BLaER1 treated with 17β-estradiol and CSF1 and Interleukin-3, amounts not matched to agents 10 nM and 100 nM (cell line): ENCODE measurements around the gene PLSCR4.
"Not testable (repeated sequence)": the region's sequence is repeated elsewhere in the genome, so short reads cannot be mapped to it uniquely, and the experiment has no call there.

Experiments
- H3K27ac ChIP-seq, 11 experiments: shearing (Covaris generic); formaldehyde crosslinking; 2 replicates each; pipeline ENCODE4 v1.8.1; 2022
- H3K27me3 ChIP-seq, 11 experiments: shearing (Covaris generic); formaldehyde crosslinking; 2 replicates each; pipeline ENCODE4 v1.8.1; 2022
- H3K36me3 ChIP-seq, 11 experiments: shearing (Covaris generic); formaldehyde crosslinking; 2 replicates each; pipeline ENCODE4 v1.8.1; 2022
- H3K4me1 ChIP-seq, 10 experiments: shearing (Covaris generic); formaldehyde crosslinking; 2 replicates each; pipeline ENCODE4 v1.8.1; 2022
- H3K4me2 ChIP-seq, 11 experiments: shearing (Covaris generic); formaldehyde crosslinking; 2 replicates each; pipeline ENCODE4 v1.8.1; 2022
- H3K4me3 ChIP-seq, 10 experiments: shearing (Covaris generic); formaldehyde crosslinking; 2 replicates each; pipeline ENCODE4 v1.8.1; 2022
- H3K9ac ChIP-seq, 11 experiments: shearing (Covaris generic); formaldehyde crosslinking; 2 replicates each; pipeline ENCODE4 v1.8.1; 2022
- H3K9me3 ChIP-seq, 11 experiments: shearing (Covaris generic); formaldehyde crosslinking; replicated peaks in 1 of 11; 2 replicates each; pipeline ENCODE4 v1.8.1; 2022
- H4K20me1 ChIP-seq, 11 experiments: shearing (Covaris generic); formaldehyde crosslinking; 2 replicates each; pipeline ENCODE4 v1.8.1; 2022
- Cebpa-rat ChIP-seq, 11 experiments: shearing (Covaris generic); IDR thresholded peaks; 2 replicates each; pipeline ENCODE4 v1.8.1; 2022

PLSCR4 gene

GRCh38 chr3:146273721-146274407 is 23.0 kb upstream of the PLSCR4 start:
- Histone ChIP-seq H3K4me1 (no peaks in the 10 kb centered on the region), H3K4me3 (no peak overlapping the region), H4K20me1 (no peaks in the 10 kb centered on the region), H3K27me3 (no peaks in the 10 kb centered on the region), H3K27ac (no peak overlapping the region), H3K9me3 (no peaks in the 10 kb centered on the region), H3K36me3 (no peaks in the 10 kb centered on the region), H3K9ac (no peak overlapping the region), H3K4me2 (no peak overlapping the region)
- TF ChIP-seq Cebpa-rat (IDR thresholded peaks at IDR 0.05), result no peak

DNA sequence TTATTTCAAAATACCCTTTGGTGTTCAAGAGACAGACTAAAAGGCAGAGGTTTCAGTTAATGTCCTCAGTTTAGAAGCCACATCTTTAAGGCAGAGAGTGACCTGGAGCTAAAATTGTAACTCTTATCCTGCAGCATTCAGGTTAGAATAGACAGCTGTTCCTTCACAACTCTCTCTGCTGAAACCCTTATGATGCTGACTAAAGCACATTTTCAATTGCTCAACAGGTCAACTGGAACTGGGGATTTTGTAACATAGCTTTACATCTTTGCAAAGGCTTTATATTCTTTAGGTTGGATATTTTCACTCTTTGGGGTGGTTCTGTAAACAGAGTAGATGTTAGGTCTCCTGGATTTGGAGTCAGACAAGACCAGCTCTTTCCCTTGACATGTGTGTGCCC is 20.3 kb upstream of the PLSCR4 start:
- no peaks in the 10 kb centered on the region for H3K27me3 ChIP-seq

DNA sequence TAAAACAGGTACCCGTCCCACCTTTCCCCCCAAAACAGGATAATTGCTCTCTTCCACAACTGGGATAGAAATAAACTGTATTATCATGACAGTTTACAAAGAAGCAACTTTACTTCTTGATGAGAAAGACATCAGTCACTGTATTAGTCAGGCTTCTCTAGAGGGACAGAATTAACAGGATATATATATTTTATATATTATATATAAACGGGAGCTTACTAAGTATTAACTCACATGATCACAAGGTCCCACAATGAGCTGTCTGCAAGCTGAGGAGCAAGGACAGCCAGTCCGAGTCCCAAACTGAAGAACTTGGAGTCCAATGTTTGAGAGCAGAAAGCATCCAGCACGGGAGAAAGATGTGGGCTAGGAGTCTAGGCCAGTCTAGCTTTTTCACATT is 18.4 kb upstream of the PLSCR4 start:
- no peaks in the 10 kb centered on the region for H3K27me3 ChIP-seq
- no peak for TF ChIP-seq Cebpa-rat (IDR thresholded peaks at IDR 0.05)
- H3K27ac ChIP-seq, result no peak overlapping the region
- H3K4me3 ChIP-seq, result no peak overlapping the region
- H3K36me3 ChIP-seq, result no peaks in the 10 kb centered on the region
- no peaks in the 10 kb centered on the region for H3K9me3 ChIP-seq
- no peak overlapping the region for H3K4me2 ChIP-seq
- no peak overlapping the region for H3K9ac ChIP-seq
- H3K4me1 ChIP-seq, result no peaks in the 10 kb centered on the region
- H4K20me1 ChIP-seq, result no peaks in the 10 kb centered on the region

More for the DNA sequence above, 20.3 kb upstream of the PLSCR4 start:
- Histone ChIP-seq H3K9ac (no peak overlapping the region), H3K9me3 (no peaks in the 10 kb centered on the region), H3K36me3 (no peaks in the 10 kb centered on the region), H3K4me3 (no peak overlapping the region), H3K4me2 (no peak overlapping the region), H3K4me1 (no peaks in the 10 kb centered on the region), H4K20me1 (no peaks in the 10 kb centered on the region), H3K27ac (no peak overlapping the region)
- TF ChIP-seq Cebpa-rat (IDR thresholded peaks at IDR 0.05), result no peak

GRCh38 chr3:146268535-146269219 is 17.8 kb upstream of the PLSCR4 start:
- Histone ChIP-seq H3K4me3 (no peak overlapping the region), H4K20me1 (no peaks in the 10 kb centered on the region), H3K4me1 (no peaks in the 10 kb centered on the region), H3K27me3 (no peaks in the 10 kb centered on the region), H3K9ac (no peak overlapping the region), H3K27ac (no peak overlapping the region), H3K36me3 (no peaks in the 10 kb centered on the region), H3K4me2 (no peak overlapping the region), H3K9me3 (no peaks in the 10 kb centered on the region)
- TF ChIP-seq Cebpa-rat (IDR thresholded peaks at IDR 0.05), result no peak

DNA sequence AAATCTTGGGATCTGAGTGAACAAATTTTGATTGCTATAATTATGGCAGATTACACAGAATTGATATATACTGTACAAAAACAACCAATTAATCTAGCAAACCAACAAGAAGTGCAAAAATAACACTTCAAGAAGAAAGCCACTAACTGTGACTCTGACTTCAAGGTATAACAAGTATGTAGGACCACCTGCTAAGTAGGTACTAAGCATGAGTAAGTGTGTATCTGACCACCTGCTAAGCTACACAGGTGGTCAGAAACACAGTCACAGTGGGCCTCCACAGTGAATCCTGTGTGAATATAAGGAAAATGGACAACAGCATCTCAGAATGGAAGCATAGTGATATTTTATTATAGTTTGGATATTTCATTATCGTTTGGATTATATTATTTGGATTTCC is 14.8 kb upstream of the PLSCR4 start:
- H3K27me3 ChIP-seq, result no peaks in the 10 kb centered on the region
- H3K4me2 ChIP-seq, result no peak overlapping the region
- no peaks in the 10 kb centered on the region for H3K9me3 ChIP-seq
- no peak for TF ChIP-seq Cebpa-rat (IDR thresholded peaks at IDR 0.05)
- no peak overlapping the region for H3K4me3 ChIP-seq
- no peak overlapping the region for H3K27ac ChIP-seq
- no peaks in the 10 kb centered on the region for H3K4me1 ChIP-seq
- H4K20me1 ChIP-seq, result no peaks in the 10 kb centered on the region
- H3K36me3 ChIP-seq, result no peaks in the 10 kb centered on the region
- no peak overlapping the region for H3K9ac ChIP-seq

DNA sequence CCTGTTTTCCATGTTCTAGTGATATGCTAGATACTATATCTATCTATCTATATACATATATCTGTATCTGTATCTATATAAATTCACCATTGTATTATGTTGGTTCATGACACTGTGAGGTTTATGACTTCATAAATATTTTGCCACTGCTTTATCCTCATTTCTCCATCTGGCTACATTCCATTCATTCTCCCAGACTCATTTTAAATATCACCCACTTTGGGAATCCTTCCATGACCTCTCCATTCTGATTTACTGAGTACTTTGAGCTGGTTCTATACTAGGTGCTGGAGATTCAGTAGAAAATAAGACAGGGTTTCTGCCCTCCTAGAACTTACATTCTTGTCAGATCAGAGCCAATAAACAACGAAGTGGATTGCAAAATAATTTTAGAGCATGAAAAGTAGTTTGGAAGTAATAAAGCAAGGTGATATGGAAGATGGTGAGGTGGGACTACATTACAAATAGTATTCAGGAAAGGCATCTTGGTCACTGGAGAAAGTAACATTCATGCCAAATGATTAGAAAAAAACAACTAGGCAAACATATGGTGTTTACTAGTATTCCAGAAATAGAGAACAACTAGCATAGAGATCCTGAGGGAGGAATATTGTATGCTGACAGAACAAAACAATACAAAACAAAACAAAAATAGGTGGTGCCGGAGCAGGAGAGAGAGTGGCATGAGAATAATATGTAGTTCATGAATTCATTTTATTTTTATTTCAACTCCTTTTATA is 11.6 kb upstream of the PLSCR4 start:
- H3K4me2 ChIP-seq, result no peak overlapping the region
- no peak overlapping the region for H3K27ac ChIP-seq
- H3K9me3 ChIP-seq, result no peaks in the 10 kb centered on the region
- H3K27me3 ChIP-seq, result no peaks in the 10 kb centered on the region
- no peak overlapping the region for H3K4me3 ChIP-seq
- H3K36me3 ChIP-seq, result no peaks in the 10 kb centered on the region
- no peaks in the 10 kb centered on the region for H4K20me1 ChIP-seq
- TF ChIP-seq Cebpa-rat (IDR thresholded peaks at IDR 0.05), result no peak
- no peaks in the 10 kb centered on the region for H3K4me1 ChIP-seq
- H3K9ac ChIP-seq, result no peak overlapping the region

- no peak overlapping the region for H3K27ac ChIP-seq
- no peaks in the 10 kb centered on the region for H3K9me3 ChIP-seq
- H3K4me2 ChIP-seq, result no peak overlapping the region
- no peak overlapping the region for H3K4me3 ChIP-seq
- no peaks in the 10 kb centered on the region for H3K4me1 ChIP-seq
- no peaks in the 10 kb centered on the region for H3K36me3 ChIP-seq
- no peaks in the 10 kb centered on the region for H3K27me3 ChIP-seq
- no peak overlapping the region for H3K9ac ChIP-seq
- no peak for TF ChIP-seq Cebpa-rat (IDR thresholded peaks at IDR 0.05)
- no peaks in the 10 kb centered on the region for H4K20me1 ChIP-seq
Measured at GRCh38 chr3:146259880-146260589, 9.1 kb upstream of the PLSCR4 start.

- Histone ChIP-seq H3K36me3 (no peaks in the 10 kb centered on the region), H4K20me1 (no peaks in the 10 kb centered on the region), H3K27ac (no peak overlapping the region), H3K4me1 (no peaks in the 10 kb centered on the region), H3K27me3 (no peaks in the 10 kb centered on the region), H3K4me3 (no peak overlapping the region), H3K9ac (no peak overlapping the region), H3K9me3 (peaks cover 0 to 7% (median under 1%) of the 10 kb centered on the region in 11 experiments; a peak in 7 of 22 replicates), H3K4me2 (no peak overlapping the region)
- no peak for TF ChIP-seq Cebpa-rat (IDR thresholded peaks at IDR 0.05)
Measured at GRCh38 chr3:146256851-146257486, 6.1 kb upstream of the PLSCR4 start.

DNA sequence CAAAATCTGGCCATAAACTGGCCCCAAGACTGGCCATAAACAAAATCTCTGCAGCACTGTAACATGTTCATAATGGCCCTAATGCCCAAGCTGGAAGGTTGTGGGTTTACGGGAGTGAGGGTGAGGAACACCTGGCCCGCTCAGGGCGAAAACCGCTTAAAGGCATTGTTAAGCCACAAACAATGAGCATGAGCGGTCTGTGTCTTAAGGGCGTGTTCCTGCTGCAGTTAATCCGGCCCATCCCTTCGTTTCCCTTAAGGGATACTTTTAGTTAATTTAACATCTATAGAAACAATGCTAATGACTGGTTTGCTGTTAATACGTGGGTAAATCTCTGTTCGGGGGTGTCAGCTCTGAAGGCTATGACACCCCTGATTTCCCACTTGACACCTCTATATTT is 1.5 kb upstream of the PLSCR4 start:
- not testable (repeated sequence) for H3K27ac ChIP-seq, H4K20me1 ChIP-seq, H3K36me3 ChIP-seq, H3K9ac ChIP-seq, H3K4me2 ChIP-seq, H3K4me1 ChIP-seq, H3K4me3 ChIP-seq, H3K27me3 ChIP-seq
- peaks cover 7 to 23% (median 17%) of the 10 kb centered on the region in 11 experiments for H3K9me3 ChIP-seq
